Measurements from ENCODE around the gene THRAP3.
"Not testable (repeated sequence)": the region's sequence is repeated elsewhere in the genome, so short reads cannot be mapped to it uniquely, and the experiment has no call there.

GRCh38 chr1:36221901-36222300 lies 2.3 kb upstream of the THRAP3 start:
- TF ChIP-seq CTCF, POLR2A, POLR2AphosphoS5 (IDR thresholded peaks at IDR 0.05): not testable (repeated sequence)
